Suprapubic skin (tissue), 3 donors: ENCODE data around the gene HOXB2.

Experiments used
- CTCF ChIP-seq, 2 donors: fragments of 200-600 bp in 1 of 2; fragments of 450-650 bp in 1 of 2; sonication (generic) in 1 of 2; IDR thresholded peaks; one replicate each; pipeline ENCODE4 v1.5.1; 2016 to 2019; ENCODE audit warnings: antibody characterized with exemption in 2 of 2, mild to moderate bottlenecking in 1 of 2, moderate library complexity in 1 of 2
- POLR2A ChIP-seq, 2 donors: fragments of 450-650 bp; IDR thresholded peaks; one replicate each; pipeline ENCODE4 v1.6.1; 2017; ENCODE audit warnings: antibody characterized with exemption in 2 of 2, mild to moderate bottlenecking in 2 of 2, moderate library complexity in 2 of 2

- TF ChIP-seq CTCF (IDR thresholded peaks at IDR 0.05) (no peak), POLR2A (IDR thresholded peaks at IDR 0.05) (no peak)
Measured at GRCh38 chr17:48520631-48521079, 24.3 kb downstream of the HOXB2 start.
